Measurements from ENCODE around the gene WWOX. TPM values are rescaled to one million over a fixed set of nuclear protein-coding genes. Genes with fewer than 3 reads are reported as not detected.

WWOX gene
- total and polyA plus RNA-seq, 2 donors (not counting 1 experiment from before 2014, with no cell fraction given), result 10.5 to 42.3 TPM

DNA sequence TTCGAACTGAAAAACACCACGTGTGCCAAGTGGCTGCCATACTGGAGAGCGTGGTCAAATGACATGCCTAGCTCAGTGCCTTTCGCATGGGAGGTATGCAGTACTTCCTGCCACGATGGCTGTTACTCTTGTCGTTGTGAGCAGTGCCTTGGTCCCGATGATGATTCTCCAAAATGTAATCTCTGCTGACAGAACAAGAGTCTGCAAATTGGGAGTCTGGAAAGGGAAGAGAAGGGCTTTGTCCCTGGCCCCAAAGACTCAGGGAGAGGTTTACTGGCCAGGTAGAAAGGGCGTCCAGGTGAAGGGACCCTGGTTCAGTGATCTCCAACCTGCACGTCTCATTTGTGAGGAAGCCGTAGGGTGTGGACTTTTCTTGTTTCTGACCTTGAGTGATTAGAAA, 336.6 kb downstream of the WWOX start:
- Mint-ChIP-seq H3K9me3 (ENCODE audit: insufficient read depth) (no peaks in the 10 kb centered on the region), H3K4me1 (no peaks in the 10 kb centered on the region), H3K27me3 (no peaks in the 10 kb centered on the region), H3K27ac (no peak overlapping the region), H3K4me3 (no peak overlapping the region)
- TF ChIP-seq EZH2 (IDR thresholded peaks at IDR 0.05; ENCODE audit: borderline replicate concordance, insufficient read depth, low read depth, low read length, poor library complexity, severe bottlenecking), result no peak
- TF ChIP-seq, protein P1, sequence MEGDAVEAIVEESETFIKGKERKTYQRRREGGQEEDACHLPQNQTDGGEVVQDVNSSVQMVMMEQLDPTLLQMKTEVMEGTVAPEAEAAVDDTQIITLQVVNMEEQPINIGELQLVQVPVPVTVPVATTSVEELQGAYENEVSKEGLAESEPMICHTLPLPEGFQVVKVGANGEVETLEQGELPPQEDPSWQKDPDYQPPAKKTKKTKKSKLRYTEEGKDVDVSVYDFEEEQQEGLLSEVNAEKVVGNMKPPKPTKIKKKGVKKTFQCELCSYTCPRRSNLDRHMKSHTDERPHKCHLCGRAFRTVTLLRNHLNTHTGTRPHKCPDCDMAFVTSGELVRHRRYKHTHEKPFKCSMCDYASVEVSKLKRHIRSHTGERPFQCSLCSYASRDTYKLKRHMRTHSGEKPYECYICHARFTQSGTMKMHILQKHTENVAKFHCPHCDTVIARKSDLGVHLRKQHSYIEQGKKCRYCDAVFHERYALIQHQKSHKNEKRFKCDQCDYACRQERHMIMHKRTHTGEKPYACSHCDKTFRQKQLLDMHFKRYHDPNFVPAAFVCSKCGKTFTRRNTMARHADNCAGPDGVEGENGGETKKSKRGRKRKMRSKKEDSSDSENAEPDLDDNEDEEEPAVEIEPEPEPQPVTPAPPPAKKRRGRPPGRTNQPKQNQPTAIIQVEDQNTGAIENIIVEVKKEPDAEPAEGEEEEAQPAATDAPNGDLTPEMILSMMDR (IDR thresholded peaks at IDR 0.05), result no peak
- Histone ChIP-seq H3K36me3 (replicated peaks in 1 of 2; ENCODE audit: control extremely low read depth in 1 of 2, control insufficient read depth in 1 of 2, extremely low read depth in 1 of 2, insufficient read depth in 2 of 2, low read length in 1 of 2) (no peaks in the 10 kb centered on the region), H3K79me2 (ENCODE audit: control insufficient read depth, insufficient read depth, low read length) (no peaks in the 10 kb centered on the region), H3K27ac (ENCODE audit: low read length in 2 of 2) (no peak overlapping the region), H3K9me3 (ENCODE audit: control extremely low read depth in 1 of 3, control insufficient read depth in 2 of 3, insufficient read depth in 1 of 3, low read length in 2 of 3) (no peaks in the 10 kb centered on the region), H3K27me3 (replicated peaks in 1 of 4; ENCODE audit: control extremely low read depth in 1 of 4, control insufficient read depth in 3 of 4, insufficient read depth in 4 of 4, low read length in 3 of 4) (no peaks in the 10 kb centered on the region), H2AFZ (ENCODE audit: insufficient read depth, low read depth, low read length, poor library complexity, severe bottlenecking) (no peak overlapping the region), H3K4me3 (ENCODE audit: control extremely low read depth in 1 of 5, extremely low read depth in 1 of 5, insufficient read depth in 1 of 5, low read depth in 2 of 5, low read length in 4 of 5) (no peak overlapping the region), H3K9ac (ENCODE audit: low read length) (no peak overlapping the region), H3K4me2 (replicated peaks; ENCODE audit: low read depth, low read length, poor library complexity, severe bottlenecking) (no peak overlapping the region), H3K4me1 (ENCODE audit: control insufficient read depth in 2 of 2, insufficient read depth in 2 of 2, low read length in 2 of 2) (no peaks in the 10 kb centered on the region), H4K20me1 (ENCODE audit: control insufficient read depth, insufficient read depth, low read length, poor library complexity, severe bottlenecking) (no peaks in the 10 kb centered on the region)
- CTCF ChIA-PET, result interaction anchor here (0.6 to 1.8 kb wide), 4 partner anchors 9 to 848 kb away, joined by 3 to 6 read pairs (median 3); no protein-coding TSS in a partner anchor
- no peak for DNase-seq
- ATAC-seq (ENCODE audit: low read depth), result no peak
- intact Hi-C loops (cut with micrococcal nuclease), result no loop called here
- 97% methylated on average over 10 of the region's 10 CpGs for WGBS (ENCODE audit: insufficient coverage)
- POLR2A ChIA-PET, result no interaction called here

DNA sequence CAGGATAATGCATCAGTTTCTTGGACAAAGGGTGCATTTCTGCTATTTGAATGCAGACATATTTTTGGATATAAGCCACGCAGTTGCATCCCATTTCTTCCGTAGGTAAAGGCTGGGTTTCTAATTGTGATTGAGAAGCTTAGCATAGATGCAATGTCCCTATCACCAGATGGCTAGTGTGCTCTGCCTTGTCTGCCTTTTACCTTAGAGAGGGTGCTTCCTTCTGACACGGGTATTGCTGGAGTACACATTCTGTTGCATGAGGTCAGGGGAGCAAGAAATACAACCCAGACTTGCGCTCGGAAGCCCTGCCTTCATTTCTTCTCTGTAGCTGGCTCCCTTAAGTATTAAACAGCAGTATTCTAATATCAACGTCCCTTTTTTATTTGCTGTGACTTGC, 337.4 kb downstream of the WWOX start:
- Histone ChIP-seq H3K4me3 (ENCODE audit: control extremely low read depth in 1 of 5, extremely low read depth in 1 of 5, insufficient read depth in 1 of 5, low read depth in 2 of 5, low read length in 4 of 5) (no peak overlapping the region), H3K9ac (ENCODE audit: low read length) (no peak overlapping the region), H3K79me2 (ENCODE audit: control insufficient read depth, insufficient read depth, low read length) (no peaks in the 10 kb centered on the region), H4K20me1 (ENCODE audit: control insufficient read depth, insufficient read depth, low read length, poor library complexity, severe bottlenecking) (no peaks in the 10 kb centered on the region), H3K9me3 (ENCODE audit: control extremely low read depth in 1 of 3, control insufficient read depth in 2 of 3, insufficient read depth in 1 of 3, low read length in 2 of 3) (no peaks in the 10 kb centered on the region), H3K27me3 (replicated peaks in 1 of 4; ENCODE audit: control extremely low read depth in 1 of 4, control insufficient read depth in 3 of 4, insufficient read depth in 4 of 4, low read length in 3 of 4) (no peaks in the 10 kb centered on the region), H2AFZ (ENCODE audit: insufficient read depth, low read depth, low read length, poor library complexity, severe bottlenecking) (no peak overlapping the region), H3K36me3 (replicated peaks in 1 of 2; ENCODE audit: control extremely low read depth in 1 of 2, control insufficient read depth in 1 of 2, extremely low read depth in 1 of 2, insufficient read depth in 2 of 2, low read length in 1 of 2) (no peaks in the 10 kb centered on the region), H3K27ac (ENCODE audit: low read length in 2 of 2) (no peak overlapping the region), H3K4me1 (ENCODE audit: control insufficient read depth in 2 of 2, insufficient read depth in 2 of 2, low read length in 2 of 2) (no peaks in the 10 kb centered on the region), H3K4me2 (replicated peaks; ENCODE audit: low read depth, low read length, poor library complexity, severe bottlenecking) (no peak overlapping the region)
- no peaks in the 10 kb centered on the region for H3K4me1 Mint-ChIP-seq
- DNase-seq, result no peak
- no peak overlapping the region for H3K4me3 Mint-ChIP-seq
- ATAC-seq (ENCODE audit: low read depth), result no peak
- POLR2A ChIA-PET, result no interaction called here
- H3K27me3 Mint-ChIP-seq, result no peaks in the 10 kb centered on the region
- TF ChIP-seq, protein P1 (IDR thresholded peaks at IDR 0.05), result no peak
- TF ChIP-seq EZH2 (IDR thresholded peaks at IDR 0.05; ENCODE audit: borderline replicate concordance, insufficient read depth, low read depth, low read length, poor library complexity, severe bottlenecking), result no peak
- intact Hi-C loops (cut with micrococcal nuclease), result no loop called here
- H3K9me3 Mint-ChIP-seq (ENCODE audit: insufficient read depth), result no peaks in the 10 kb centered on the region
- CTCF ChIA-PET, result interaction anchor here (1.1 to 1.8 kb wide), 4 partner anchors 8 to 188 kb away, joined by 3 to 6 read pairs (median 3); no protein-coding TSS in a partner anchor
- 100% methylated on average over 2 of the region's 6 CpGs for WGBS (ENCODE audit: insufficient coverage)
- no peak overlapping the region for H3K27ac Mint-ChIP-seq
